Left renal pelvis (tissue), 4 donors: Measurements from ENCODE around the gene RPL38. TPM values are rescaled to one million over a fixed set of nuclear protein-coding genes. Genes with fewer than 3 reads are reported as not detected.

ENCODE experiments used
- DNase-seq, 4 donors: peaks; one replicate each; pipeline ENCODE4 v3.0.0-alpha.2; 2013; ENCODE audit warnings: low read depth in 4 of 4, low spot score in 3 of 4
- polyA plus RNA-seq, 4 donors: library from polyadenylated mRNA; unstranded; fragments of 120-200 nt; gene quantifications; one replicate each; pipeline ENCODE4 v1.2.1, GENCODE V29; 2013; ENCODE audit not compliant: insufficient read length in 4 of 4

RPL38 gene
- polyA plus RNA-seq, 4 donors: 1,134 to 1,244 (median 1,172) TPM

GRCh38 chr17:74223901-74224300 lies 20.4 kb downstream of the RPL38 start:
- DNase-seq: no peak

DNA sequence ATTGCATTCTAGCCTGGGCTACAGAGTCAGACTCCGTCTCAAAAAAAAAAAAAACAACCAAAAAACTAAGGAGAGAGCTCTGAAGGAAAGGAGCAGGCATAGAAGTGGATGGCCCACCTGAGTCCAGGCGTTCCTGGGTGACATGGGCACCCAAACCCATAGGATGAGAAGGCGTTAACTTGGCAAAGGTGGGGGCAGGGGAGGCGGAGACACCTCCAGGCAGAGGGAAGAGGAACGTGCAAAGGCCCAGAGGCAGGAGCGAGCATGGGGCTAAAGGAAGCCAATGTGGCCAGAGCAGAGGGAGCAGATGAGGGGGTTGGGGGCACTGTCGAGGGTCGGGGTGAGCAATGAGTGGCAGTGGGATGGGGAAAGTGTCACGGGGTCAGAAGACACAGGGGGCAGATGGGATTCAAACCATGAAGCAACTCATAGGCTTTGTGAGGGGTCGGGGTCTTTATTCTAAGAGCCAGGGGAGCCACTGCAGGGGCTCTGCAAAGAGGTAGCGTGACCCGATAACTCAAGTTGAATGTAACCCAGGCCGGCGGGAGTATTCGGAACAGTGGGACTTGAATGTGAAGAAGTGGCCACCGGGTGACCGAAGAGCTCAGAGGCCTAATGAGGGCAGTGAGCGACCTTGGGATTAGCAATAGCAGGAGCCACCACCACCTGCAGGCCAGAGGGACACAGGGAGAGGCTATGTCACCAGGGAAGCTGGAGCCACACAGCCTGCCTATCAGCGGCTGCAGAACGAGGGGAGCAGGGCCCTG lies 21.7 kb downstream of the RPL38 start:
- DNase-seq: no peak

DNA sequence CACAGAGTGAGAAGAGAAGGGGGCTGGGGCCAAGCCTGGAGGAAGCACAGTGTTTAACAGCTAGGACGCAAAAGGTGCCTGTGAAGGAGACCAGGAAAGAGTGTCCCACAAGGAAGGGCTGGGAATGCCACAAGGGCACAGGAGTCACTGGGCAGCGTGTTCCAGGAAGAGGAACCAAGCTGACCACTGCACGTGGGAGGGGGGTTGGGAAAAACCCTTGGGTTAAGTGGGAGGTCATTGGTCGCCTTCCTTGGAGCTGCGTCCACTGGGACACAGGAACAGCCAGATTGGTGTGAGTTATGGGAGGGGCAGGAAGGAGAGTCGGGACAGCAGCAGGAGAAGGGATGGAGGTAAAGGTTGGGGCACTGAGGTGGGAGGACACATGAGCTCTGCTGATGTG lies 22.8 kb downstream of the RPL38 start:
- no peak for DNase-seq

DNA sequence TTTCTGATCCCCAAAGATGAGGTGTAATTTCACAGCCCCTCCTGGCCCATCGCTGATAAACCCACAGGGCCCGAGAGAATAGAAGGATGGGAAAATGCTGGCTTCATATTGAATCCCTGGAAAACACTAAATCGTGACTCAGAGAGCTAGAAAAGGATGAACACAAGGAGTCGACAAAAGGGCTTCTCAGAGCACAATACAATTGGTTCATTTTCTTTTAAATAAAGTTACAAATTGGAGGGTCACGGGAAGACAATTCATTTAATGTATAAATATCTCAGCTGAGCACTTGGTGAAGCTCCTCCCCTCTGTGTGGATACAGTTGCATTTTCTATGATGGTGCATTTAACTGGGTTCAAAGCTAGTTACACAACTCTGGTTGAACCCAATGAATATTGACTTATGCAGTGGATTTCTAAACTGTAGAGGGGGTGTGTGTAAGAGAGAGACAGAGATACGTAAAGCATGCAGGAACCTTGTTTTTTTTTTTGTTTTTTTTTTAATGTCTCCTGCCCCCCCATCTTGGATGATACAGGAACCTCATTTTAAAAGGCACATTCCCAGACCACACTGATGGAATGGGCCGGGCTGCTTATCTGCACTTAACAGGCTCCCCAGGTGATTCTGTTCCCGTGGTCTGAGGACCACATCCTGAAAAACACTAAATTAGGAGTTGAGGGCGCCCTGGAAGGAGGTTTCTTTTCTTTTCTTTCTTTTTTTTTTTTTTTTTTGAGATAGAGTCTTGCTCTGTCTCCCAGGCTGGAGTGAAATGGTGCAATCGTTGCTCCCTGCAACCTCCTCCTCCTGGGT lies 24.0 kb downstream of the RPL38 start:
- DNase-seq: no peak

DNA sequence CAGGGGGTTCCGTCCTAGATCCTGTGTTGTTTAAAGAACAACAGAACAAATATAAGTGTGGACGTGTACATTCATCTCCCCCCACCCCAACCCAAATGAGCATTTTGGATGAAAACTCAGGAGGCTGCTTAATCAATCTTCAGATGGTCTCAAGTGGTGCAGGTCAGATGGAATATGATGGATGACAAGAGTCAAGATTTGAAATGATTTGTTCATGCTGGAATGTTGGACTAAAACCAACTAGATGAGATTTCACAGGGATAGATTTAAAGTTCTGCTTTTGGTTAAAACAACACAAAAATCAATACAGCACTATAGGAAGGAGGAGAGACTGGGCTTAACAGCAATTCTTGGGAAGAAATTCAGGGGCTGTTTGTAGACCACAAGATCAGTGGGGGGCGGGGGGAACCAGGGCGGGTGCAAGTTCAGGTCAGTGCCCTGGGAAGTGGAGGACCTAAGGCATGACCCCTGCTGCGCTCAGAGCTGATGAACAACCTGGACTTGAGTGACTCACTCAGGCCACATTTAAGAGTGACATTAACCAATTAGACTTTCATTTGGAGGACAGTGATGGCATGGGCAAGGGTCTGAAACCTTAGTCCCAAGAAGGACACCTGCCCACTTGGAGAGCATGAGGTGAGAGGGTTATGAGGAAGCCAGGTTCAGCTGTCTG lies 25.0 kb downstream of the RPL38 start:
- DNase-seq: no peak

- DNase-seq: no peak
Observed at GRCh38 chr17:74230896-74231295, 27.4 kb downstream of the RPL38 start.

GRCh38 chr17:74231928-74232907 lies 28.7 kb downstream of the RPL38 start:
- DNase-seq: no peak

DNA sequence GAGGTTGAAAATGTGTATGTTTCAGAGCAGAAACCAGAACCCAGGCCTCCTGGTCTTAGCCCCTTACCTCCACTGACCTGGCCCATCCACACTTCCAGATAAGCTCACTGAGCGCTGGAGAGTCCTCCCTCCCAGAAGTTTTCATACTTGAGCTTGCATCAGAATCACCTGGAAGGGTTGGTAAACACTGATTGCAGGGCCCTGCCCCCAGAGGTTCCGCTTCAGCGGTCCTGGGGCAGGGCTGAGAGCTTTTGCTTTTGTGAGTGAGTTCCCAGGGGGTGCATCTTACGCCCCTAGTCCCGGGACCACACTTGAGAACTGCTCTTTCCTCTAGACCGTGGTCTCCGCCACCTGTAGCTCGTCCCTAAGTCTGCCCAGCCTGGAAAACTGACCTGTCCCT lies 30.5 kb downstream of the RPL38 start:
- DNase-seq: no peak

GRCh38 chr17:74234486-74234885 lies 31.0 kb downstream of the RPL38 start:
- no peak for DNase-seq

- no peak for DNase-seq
Observed at GRCh38 chr17:74235040-74235581, 31.6 kb downstream of the RPL38 start.

- DNase-seq: no peak
Observed at GRCh38 chr17:74235911-74236371, 32.5 kb downstream of the RPL38 start.

DNA sequence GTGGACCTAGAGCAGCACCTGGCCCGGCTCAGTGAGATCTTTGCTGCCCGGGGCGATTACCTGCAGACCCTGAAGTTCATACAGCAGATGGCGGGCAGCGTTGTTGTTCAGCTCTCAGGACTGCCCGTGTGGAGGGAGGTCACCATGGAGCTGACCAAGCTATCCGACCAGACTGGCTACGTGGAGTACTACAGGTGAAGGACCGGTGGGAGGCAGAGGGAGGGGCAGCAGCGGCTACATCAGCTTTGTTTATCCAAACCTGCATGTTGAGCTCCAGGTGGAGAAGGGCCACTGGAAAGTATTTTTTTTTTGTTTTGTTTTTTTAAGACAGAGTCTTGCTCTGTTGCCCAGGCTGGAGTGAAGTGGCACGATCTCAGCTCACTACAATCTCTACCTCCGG lies 33.8 kb downstream of the RPL38 start:
- no peak for DNase-seq

DNA sequence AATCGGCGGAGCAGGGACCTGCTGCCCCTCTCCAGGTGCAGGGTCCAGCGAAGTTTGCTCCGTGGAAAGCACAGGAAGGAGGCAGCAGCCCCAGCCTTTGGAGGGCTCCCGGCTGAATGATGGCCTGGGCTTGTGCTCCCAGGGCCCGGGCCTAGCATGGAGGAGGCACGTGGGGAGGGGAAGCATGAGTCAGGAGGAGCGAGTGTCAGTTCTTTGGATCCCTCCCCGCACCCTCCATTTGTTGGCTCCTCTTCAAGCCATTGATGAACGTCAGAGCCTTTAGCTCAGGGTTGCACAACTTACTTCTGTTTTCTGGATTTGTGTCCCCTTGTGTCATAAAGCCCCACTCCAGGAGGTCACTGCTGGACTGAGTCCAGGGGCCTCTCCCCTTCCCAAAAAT lies 35.7 kb downstream of the RPL38 start:
- DNase-seq: no peak

GRCh38 chr17:74240618-74241205 lies 37.2 kb downstream of the RPL38 start:
- peak in 2 of 4 donors; percentile 14 to 36 for DNase-seq

DNA sequence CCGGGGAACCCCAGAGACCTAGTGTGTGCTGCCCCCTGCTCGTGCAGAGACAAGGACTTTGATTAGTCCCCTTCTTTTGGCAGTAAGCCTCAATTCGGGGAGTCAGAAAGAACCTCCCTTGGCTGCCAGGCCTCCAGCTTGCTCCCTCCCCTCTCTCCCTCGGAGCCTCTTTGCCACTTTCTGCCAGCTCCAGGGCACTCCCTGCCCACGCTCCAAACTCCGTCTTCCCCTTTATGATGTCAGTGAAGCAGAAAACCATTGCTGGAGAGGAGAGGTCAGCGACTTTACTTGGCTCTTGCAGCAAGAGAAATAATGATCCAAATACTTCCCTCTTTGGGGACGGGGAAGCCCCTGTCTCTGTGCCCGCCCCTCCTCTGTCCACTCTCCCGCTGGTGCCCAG lies 38.0 kb downstream of the RPL38 start:
- no peak for DNase-seq

GRCh38 chr17:74241847-74242246 lies 38.4 kb downstream of the RPL38 start:
- no peak for DNase-seq

DNA sequence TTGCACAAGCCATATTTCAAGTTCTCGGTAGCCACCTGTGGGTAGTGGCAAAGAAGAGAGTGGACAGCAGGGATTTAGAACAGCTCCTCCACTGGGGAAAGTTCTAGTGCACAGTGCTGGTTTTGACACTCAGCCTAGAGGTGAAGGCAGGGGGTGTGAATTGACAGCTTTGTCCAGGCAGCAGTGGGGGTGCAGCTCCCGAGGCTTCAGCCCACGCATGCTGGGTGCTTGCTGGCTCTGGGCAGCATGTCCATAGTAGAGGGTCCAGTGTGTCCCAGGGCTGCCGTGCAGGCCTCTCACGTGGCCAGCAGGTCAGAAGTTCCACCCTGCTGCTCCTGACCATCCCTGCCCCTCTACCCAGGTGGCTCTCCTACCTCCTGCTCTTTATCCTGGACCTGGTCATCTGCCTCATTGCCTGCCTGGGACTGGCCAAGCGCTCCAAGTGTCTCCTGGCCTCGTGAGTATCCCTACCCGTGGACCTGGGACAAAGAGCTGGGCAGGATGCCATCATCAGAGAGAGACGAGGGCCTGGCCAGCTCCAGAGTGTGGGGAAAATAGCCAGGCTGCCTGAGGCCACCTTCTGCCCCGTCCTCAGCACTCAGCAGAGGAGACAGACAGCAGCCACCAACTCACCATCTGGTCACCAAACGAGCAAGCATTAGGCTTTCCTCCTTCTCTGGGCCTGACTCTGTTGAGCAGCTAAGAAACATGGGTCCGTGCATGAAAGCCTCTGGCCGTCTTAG lies 39.7 kb downstream of the RPL38 start:
- no peak for DNase-seq

DNA sequence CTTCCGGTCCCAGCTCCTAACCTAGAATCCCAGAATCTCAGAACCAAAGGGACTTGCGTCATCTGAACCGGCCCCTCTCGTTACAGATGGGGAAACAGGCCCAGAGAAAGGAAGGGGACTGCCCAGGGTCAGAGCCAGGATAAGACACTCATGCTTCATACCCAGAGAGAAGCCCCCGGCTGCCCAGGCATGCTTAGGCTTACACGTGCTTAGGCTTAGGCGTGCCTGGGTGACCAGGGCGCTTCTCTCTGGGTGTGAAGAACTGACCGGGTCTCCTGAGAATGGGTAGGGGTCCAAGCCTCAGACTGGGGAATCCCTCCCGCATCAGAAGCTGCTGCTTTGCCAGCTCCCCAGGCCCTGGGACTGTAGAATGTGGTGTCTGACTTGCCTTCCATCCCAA lies 40.6 kb downstream of the RPL38 start:
- DNase-seq: no peak

GRCh38 chr17:74244548-74244947 lies 41.1 kb downstream of the RPL38 start:
- DNase-seq: no peak
